PC-3 (cell line): ENCODE measurements around the gene SMAD5.

Experiments
- EZH2 ChIP-seq: fragments of 300-600 bp; sonication (generic); IDR thresholded peaks from one replicate; pipeline ENCODE4 v1.6.1; 2017; ENCODE audit warnings: antibody characterized with exemption, mild to moderate bottlenecking, low read length; ENCODE audit not compliant: unreplicated experiment
- EZH2phosphoT487 ChIP-seq: fragments of 300-600 bp; sonication (generic); IDR thresholded peaks from 2 replicates; pipeline ENCODE4 v1.6.1; 2018; ENCODE audit warnings: mild to moderate bottlenecking, antibody characterized with exemption, low read length, borderline replicate concordance
- TF ChIP-seq, protein P1 (sequence below): fragments of 300-600 bp; sonication (generic); conservative IDR thresholded peaks from 2 replicates; pipeline ENCODE4 v1.5.1; 2017; ENCODE audit warnings: antibody characterized with exemption, low read depth, mild to moderate bottlenecking, low read length

GRCh38 chr5:136134653-136135052, 2.0 kb downstream of the SMAD5 start:
- TF ChIP-seq EZH2: no peak
- TF ChIP-seq, protein P1, sequence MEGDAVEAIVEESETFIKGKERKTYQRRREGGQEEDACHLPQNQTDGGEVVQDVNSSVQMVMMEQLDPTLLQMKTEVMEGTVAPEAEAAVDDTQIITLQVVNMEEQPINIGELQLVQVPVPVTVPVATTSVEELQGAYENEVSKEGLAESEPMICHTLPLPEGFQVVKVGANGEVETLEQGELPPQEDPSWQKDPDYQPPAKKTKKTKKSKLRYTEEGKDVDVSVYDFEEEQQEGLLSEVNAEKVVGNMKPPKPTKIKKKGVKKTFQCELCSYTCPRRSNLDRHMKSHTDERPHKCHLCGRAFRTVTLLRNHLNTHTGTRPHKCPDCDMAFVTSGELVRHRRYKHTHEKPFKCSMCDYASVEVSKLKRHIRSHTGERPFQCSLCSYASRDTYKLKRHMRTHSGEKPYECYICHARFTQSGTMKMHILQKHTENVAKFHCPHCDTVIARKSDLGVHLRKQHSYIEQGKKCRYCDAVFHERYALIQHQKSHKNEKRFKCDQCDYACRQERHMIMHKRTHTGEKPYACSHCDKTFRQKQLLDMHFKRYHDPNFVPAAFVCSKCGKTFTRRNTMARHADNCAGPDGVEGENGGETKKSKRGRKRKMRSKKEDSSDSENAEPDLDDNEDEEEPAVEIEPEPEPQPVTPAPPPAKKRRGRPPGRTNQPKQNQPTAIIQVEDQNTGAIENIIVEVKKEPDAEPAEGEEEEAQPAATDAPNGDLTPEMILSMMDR: no peak
- TF ChIP-seq EZH2phosphoT487: no peak
